IMR-90 (cell line): ENCODE results near the gene CMTM6. TPM values are rescaled to one million over a fixed set of nuclear protein-coding genes. Genes with fewer than 3 reads are reported as not detected.

ENCODE experiments used
- ATAC-seq: fragments of 200-7000 bp; cut with Tn5 transposase; 2 replicates; pipeline ENCODE4 v1.9.1; 2020; ENCODE audit warnings: low read depth, mild to moderate bottlenecking, moderate library complexity
- BruUV-seq: library from RNA; stranded (reverse); fragments of 400-500 nt; replicated peaks from 2 replicates; lab custom pipeline; 2021; lab: Mats Ljungman, UMichigan
- CTCF ChIA-PET: fragments of 300-600 bp; formaldehyde crosslinking; extraction: SDS; loops from one replicate; lab custom pipeline; 2021; ENCODE audit warnings: antibody characterized with exemption; lab: Yijun Ruan, JAX
- POLR2A ChIA-PET: fragments of 300-600 bp; sonication (Branson Sonifier 250); formaldehyde crosslinking; loops from one replicate; lab custom pipeline; 2022; ENCODE audit warnings: antibody characterized with exemption; ENCODE audit not compliant: unreplicated experiment; lab: Charles Lee
- DNase-seq: peaks from one replicate; pipeline ENCODE4 v3.0.0; 2013
- H2AFZ ChIP-seq: replicated peaks from 2 replicates; pipeline ENCODE3; 2013; ENCODE audit warnings: low read length, mild to moderate bottlenecking; ENCODE audit not compliant: poor library complexity
- H2AK5ac ChIP-seq: 2 replicates; pipeline ENCODE4 v1.6.1; 2013; ENCODE audit warnings: low read depth, low read length, inconsistent platforms
- H2AK9ac ChIP-seq: replicated peaks from 2 replicates; pipeline ENCODE3; 2013; ENCODE audit warnings: mild to moderate bottlenecking, low read depth, low read length, moderate library complexity; ENCODE audit not compliant: poor library complexity
- H2BK120ac ChIP-seq: 2 replicates; pipeline ENCODE4 v1.6.1; 2013; ENCODE audit warnings: low read depth, low read length, inconsistent platforms
- H2BK15ac ChIP-seq: 3 replicates; pipeline ENCODE4 v1.6.1; 2013; ENCODE audit warnings: low read depth, low read length, inconsistent platforms
- H2BK20ac ChIP-seq: 2 replicates; pipeline ENCODE4 v1.6.1; 2013; ENCODE audit warnings: low read depth, mild to moderate bottlenecking, inconsistent platforms, low read length, moderate library complexity
- H2BK5ac ChIP-seq: 2 replicates; pipeline ENCODE4 v1.6.1; 2013; ENCODE audit warnings: mild to moderate bottlenecking, low read depth, low read length, inconsistent platforms; ENCODE audit not compliant: poor library complexity, severe bottlenecking
- H3K14ac ChIP-seq: replicated peaks from 2 replicates; pipeline ENCODE4 v1.6.1; 2013; ENCODE audit warnings: low read depth, low read length, inconsistent platforms
- H3K18ac ChIP-seq: 2 replicates; pipeline ENCODE4 v1.6.1; 2013; ENCODE audit warnings: low read depth, low read length, control low read depth
- H3K23ac ChIP-seq: 2 replicates; pipeline ENCODE4 v1.6.1; 2013; ENCODE audit warnings: low read depth, low read length, inconsistent platforms
- H3K27ac ChIP-seq: 2 replicates; pipeline ENCODE4 v1.5.1; 2013; ENCODE audit warnings: mild to moderate bottlenecking, control low read depth, low read length; ENCODE audit not compliant: insufficient read depth
- H3K27me3 ChIP-seq: 2 replicates; pipeline ENCODE4 v1.6.1; 2013; ENCODE audit warnings: low read length; ENCODE audit not compliant: control insufficient read depth, insufficient read depth
- H3K36me3 ChIP-seq: 2 replicates; pipeline ENCODE4 v1.6.1; 2013; ENCODE audit warnings: low read length, mixed read lengths; ENCODE audit not compliant: control insufficient read depth, insufficient read depth
- H3K4ac ChIP-seq: 2 replicates; pipeline ENCODE4 v1.6.1; 2013; ENCODE audit warnings: low read depth, low read length, inconsistent platforms
- H3K4me1 ChIP-seq: 2 replicates; pipeline ENCODE4 v1.6.1; 2013; ENCODE audit warnings: low read length, mixed read lengths; ENCODE audit not compliant: control insufficient read depth, insufficient read depth
- H3K4me2 ChIP-seq: 2 replicates; pipeline ENCODE4 v1.6.1; 2013; ENCODE audit warnings: low read depth, mild to moderate bottlenecking, control low read depth, low read length, moderate library complexity
- H3K4me3 ChIP-seq: 2 replicates; pipeline ENCODE4 v1.5.1; 2013; ENCODE audit warnings: low read depth, mild to moderate bottlenecking, control low read depth, low read length, moderate library complexity; ENCODE audit not compliant: insufficient read depth
- H3K56ac ChIP-seq: 2 replicates; pipeline ENCODE4 v1.6.1; 2013; ENCODE audit warnings: low read length, inconsistent platforms; ENCODE audit not compliant: insufficient read depth; ENCODE audit errors: extremely low read depth
- H3K79me1 ChIP-seq, 2 experiments: 2 replicates each; pipeline ENCODE4 v1.6.1; 2013; ENCODE audit warnings: low read length in 2 of 2, inconsistent platforms in 1 of 2, low read depth in 1 of 2
- H3K9ac ChIP-seq: 2 replicates; pipeline ENCODE4 v1.6.1; 2013; ENCODE audit warnings: low read depth, low read length, control low read depth
- H3K9me1 ChIP-seq: 2 replicates; pipeline ENCODE4 v1.6.1; 2013; ENCODE audit warnings: low read length, inconsistent platforms; ENCODE audit not compliant: insufficient read depth
- H3K9me3 ChIP-seq: 2 replicates; pipeline ENCODE4 v1.6.1; 2013; ENCODE audit warnings: low read length; ENCODE audit not compliant: control insufficient read depth, insufficient read depth
- H4K20me1 ChIP-seq: 2 replicates; pipeline ENCODE4 v1.6.1; 2013; ENCODE audit warnings: low read length, inconsistent platforms; ENCODE audit not compliant: insufficient read depth
- H4K5ac ChIP-seq: 2 replicates; pipeline ENCODE4 v1.6.1; 2013; ENCODE audit warnings: mild to moderate bottlenecking, low read depth, low read length, control low read depth
- H4K8ac ChIP-seq, 2 experiments: 2 replicates each; pipeline ENCODE4 v1.6.1; 2013; ENCODE audit warnings: low read depth in 2 of 2, low read length in 2 of 2, control low read depth in 1 of 2, inconsistent platforms in 1 of 2
- H4K91ac ChIP-seq: 2 replicates; pipeline ENCODE4 v1.6.1; 2013; ENCODE audit warnings: low read depth, low read length, inconsistent platforms; ENCODE audit not compliant: insufficient read depth
- BHLHE40 ChIP-seq: fragments of 150-350 bp; IDR thresholded peaks from 2 replicates; pipeline ENCODE4 v1.6.1; 2016; ENCODE audit warnings: mild to moderate bottlenecking, low read depth, low read length
- CEBPB ChIP-seq: IDR thresholded peaks from 2 replicates; pipeline ENCODE4 v1.6.1; 2012; ENCODE audit warnings: low read depth, low read length, improper control_type of control experiment
- CHD1 ChIP-seq: IDR thresholded peaks from 2 replicates; pipeline ENCODE4 v1.6.1; 2012; ENCODE audit warnings: low read depth, low read length, improper control_type of control experiment
- CTCF ChIP-seq: conservative IDR thresholded peaks from 2 replicates; pipeline ENCODE4 v1.5.1; 2012; ENCODE audit warnings: mild to moderate bottlenecking, low read depth, low read length, improper control_type of control experiment
- ELK1 ChIP-seq: fragments of 150-350 bp; IDR thresholded peaks from 2 replicates; pipeline ENCODE4 v1.6.1; 2016; ENCODE audit warnings: low read depth, mild to moderate bottlenecking, low read length, moderate library complexity, borderline replicate concordance
- FOS ChIP-seq: fragments of 150-350 bp; IDR thresholded peaks from 2 replicates; pipeline ENCODE4 v1.6.1; 2016; ENCODE audit warnings: low read depth, low read length
- MAFK ChIP-seq: IDR thresholded peaks from 2 replicates; pipeline ENCODE4 v1.6.1; 2012; ENCODE audit warnings: low read depth, low read length, improper control_type of control experiment
- MAZ ChIP-seq: IDR thresholded peaks from 2 replicates; pipeline ENCODE4 v1.6.1; 2012; ENCODE audit warnings: low read depth, mild to moderate bottlenecking, low read length, improper control_type of control experiment, moderate library complexity, borderline replicate concordance
- MXI1 ChIP-seq: IDR thresholded peaks from 2 replicates; pipeline ENCODE4 v1.6.1; 2012; ENCODE audit warnings: low read depth, mild to moderate bottlenecking, low read length, moderate library complexity, borderline replicate concordance
- NFE2L2 ChIP-seq: fragments of 150-350 bp; IDR thresholded peaks from 2 replicates; pipeline ENCODE4 v1.6.1; 2016; ENCODE audit warnings: low read depth, mild to moderate bottlenecking, low read length
- POLR2A ChIP-seq: IDR thresholded peaks from 2 replicates; pipeline ENCODE4 v1.6.1; 2012; ENCODE audit warnings: mild to moderate bottlenecking, low read depth, low read length
- RAD21 ChIP-seq: IDR thresholded peaks from 2 replicates; pipeline ENCODE4 v1.6.1; 2012; ENCODE audit warnings: low read length, improper control_type of control experiment
- RCOR1 ChIP-seq: IDR thresholded peaks from 2 replicates; pipeline ENCODE4 v1.6.1; 2012; ENCODE audit warnings: mild to moderate bottlenecking, low read length, improper control_type of control experiment; ENCODE audit not compliant: insufficient replicate concordance
- RFX5 ChIP-seq: IDR thresholded peaks from 2 replicates; pipeline ENCODE4 v1.8.0; 2012; ENCODE audit warnings: low read depth, mild to moderate bottlenecking, low read length, moderate library complexity
- SMC3 ChIP-seq: fragments of 150-350 bp; IDR thresholded peaks from 2 replicates; pipeline ENCODE4 v1.6.1; 2016; ENCODE audit warnings: low read depth, mild to moderate bottlenecking, antibody characterized with exemption, low read length, moderate library complexity
- USF2 ChIP-seq: fragments of 150-350 bp; IDR thresholded peaks from 2 replicates; pipeline ENCODE4 v1.6.1; 2017; ENCODE audit warnings: mild to moderate bottlenecking, antibody characterized with exemption, low read length, low read depth
- WGBS, 2 experiments: methylation state at CpG; one replicate each; pipeline versions ENCODE4 v1.1.5 to v1.1.7; 2013; ENCODE audit warnings: missing lambda C conversion rate in 2 of 2; ENCODE audit not compliant: insufficient read length in 1 of 2; ENCODE audit errors: extremely low coverage in 2 of 2; 5-methylcytosine and 5-hydroxymethylcytosine counted together
- dilution Hi-C: fragments of 300-500 bp; cut with HindIII; formaldehyde crosslinking; loops from one replicate; pipeline ENCODE4 v1.14.3; 2018; ENCODE audit warnings: low sequenced_read_pairs; ENCODE audit not compliant: unreplicated experiment
- in situ Hi-C: fragments of 300-500 bp; cut with MboI; formaldehyde crosslinking; loops from 3 replicates; pipeline ENCODE4 v1.14.3; 2019; ENCODE audit warnings: low sequenced_read_pairs, inconsistent platforms, mixed read lengths
- intact Hi-C: fragments of 100-400 bp; cut with micrococcal nuclease; formaldehyde crosslinking; loops from 2 replicates; pipeline ENCODE4 v1.10.0; 2022
- polyA plus RNA-seq, 3 experiments: library from polyadenylated mRNA; depleted of rRNA; stranded (reverse); fragments of >200 nt; gene quantifications; 2 replicates each; pipeline ENCODE4 v1.2.3, GENCODE V29; 2012; ENCODE audit warnings: low replicate concordance in 1 of 3
- total RNA-seq: library from RNA; depleted of rRNA; stranded (reverse); fragments of >200 nt; gene quantifications from 2 replicates; pipeline ENCODE4 v1.2.3, GENCODE V29; 2012

The CMTM6 gene
- total and polyA plus RNA-seq, 2 of the 4 experiments (the other 2 are of a cell fraction), result 29.4 to 36.6 TPM

GRCh38 chr3:32499585-32499984 is 3.1 kb downstream of the CMTM6 start:
- no peaks in the 10 kb centered on the region for H3K9me3 ChIP-seq
- H3K4me3 ChIP-seq, result no peak overlapping the region
- H3K18ac ChIP-seq, result no peak overlapping the region
- DNase-seq, result no peak
- H3K27me3 ChIP-seq, result no peaks in the 10 kb centered on the region
- intact Hi-C loops (no loop called here), dilution Hi-C loops (no loop called here), in situ Hi-C loops (no loop called here)
- peaks cover 27% of the 10 kb centered on the region for H4K20me1 ChIP-seq
- H2BK5ac ChIP-seq, result no peak overlapping the region
- TF ChIP-seq RAD21, result no peak
- TF ChIP-seq ELK1, result no peak
- no peak for TF ChIP-seq RFX5
- no peak for TF ChIP-seq MAZ
- TF ChIP-seq BHLHE40, result no peak
- TF ChIP-seq MAFK, result no peak
- TF ChIP-seq FOS, result no peak
- TF ChIP-seq SMC3, result no peak
- TF ChIP-seq RCOR1, result no peak
- TF ChIP-seq USF2, result no peak
- TF ChIP-seq CEBPB, result no peak
- no peak for TF ChIP-seq NFE2L2
- TF ChIP-seq CTCF, result no peak
- TF ChIP-seq CHD1, result no peak
- no peak for TF ChIP-seq MXI1
- TF ChIP-seq POLR2A, result no peak
- H3K9ac ChIP-seq, result no peak overlapping the region
- ATAC-seq, result no peak
- no peak overlapping the region for H2BK120ac ChIP-seq
- no peak overlapping the region for H3K27ac ChIP-seq
- H3K14ac ChIP-seq, result no peak overlapping the region
- no peak overlapping the region for H2AFZ ChIP-seq
- ChIA-PET POLR2A (no interaction called here), CTCF (no interaction called here)
- H3K36me3 ChIP-seq, result no peaks in the 10 kb centered on the region
- H3K23ac ChIP-seq, result no peak overlapping the region
- peaks cover 29 to 43% of the 10 kb centered on the region in 2 experiments for H3K79me1 ChIP-seq
- no peak overlapping the region for H2AK9ac ChIP-seq
- no peak overlapping the region for H3K4ac ChIP-seq
- WGBS, 2 experiments, result no CpG with 5 or more reads among the region's 2 CpGs
- H4K8ac ChIP-seq, result no peak overlapping the region
- H3K4me2 ChIP-seq, result no peak overlapping the region
- no peak overlapping the region for H3K56ac ChIP-seq
- peaks cover 3% of the 10 kb centered on the region; the same call in 1 of the 2 replicates for H3K4me1 ChIP-seq
- H4K91ac ChIP-seq, result no peak overlapping the region
- no peak overlapping the region for H4K5ac ChIP-seq
- BruUV-seq, result no TSS peak
- no peak overlapping the region for H2AK5ac ChIP-seq
- no peak overlapping the region for H2BK15ac ChIP-seq
- peaks cover 3% of the 10 kb centered on the region; the same call in 1 of the 2 replicates for H3K9me1 ChIP-seq
- no peak overlapping the region for H2BK20ac ChIP-seq
